ENCODE results near the gene SHANK3.

- TF ChIP-seq POLR2A (IDR thresholded peaks at IDR 0.05) (no peak), POLR2AphosphoS5 (IDR thresholded peaks at IDR 0.05) (no peak)
Measured at GRCh38 chr22:50670914-50671538, 1.6 kb upstream of the SHANK3 start.

Data from transverse colon (tissue), 3 donors.